Measurements from ENCODE around the gene HCFC2. TPM values are rescaled to one million over a fixed set of nuclear protein-coding genes. Genes with fewer than 3 reads are reported as not detected.

The HCFC2 gene
- total and polyA plus RNA-seq, 2 of the 4 experiments (the other 2 are of a cell fraction), result 12.0 to 34.2 TPM

DNA sequence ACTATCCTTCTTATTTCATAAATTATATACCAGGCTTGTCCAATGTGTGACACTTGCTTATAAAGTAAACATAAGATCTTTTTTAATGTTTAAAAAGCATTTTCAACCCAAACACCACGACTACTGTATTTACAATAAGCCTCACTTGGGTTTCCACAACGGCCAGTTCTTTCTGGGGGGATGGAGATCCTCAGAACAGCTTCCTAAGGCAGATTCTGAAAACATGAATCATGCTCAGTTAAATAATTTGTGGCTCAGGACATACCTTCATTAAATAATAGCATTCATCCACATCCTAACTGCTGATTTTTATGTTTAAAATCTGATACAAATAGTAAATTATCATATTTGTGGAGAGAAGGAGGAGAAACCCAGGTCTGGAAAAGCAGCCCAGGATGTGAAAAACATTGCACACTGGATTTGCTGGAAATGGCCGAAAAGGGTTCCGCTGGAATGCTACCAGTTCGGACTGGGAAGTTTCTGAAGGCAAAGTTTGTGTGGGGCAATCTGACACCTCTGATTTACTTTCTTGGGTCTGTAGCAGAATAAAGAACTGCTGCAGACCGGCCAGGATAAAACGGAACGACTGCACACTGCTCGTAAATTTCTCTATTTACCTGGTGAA is 14.9 kb upstream of the HCFC2 start:
- H2AK9ac ChIP-seq (replicated peaks; ENCODE audit: low read depth, low read length, poor library complexity), result peak overlapping the region; percentile 74
- peak overlapping the region; percentile 52 for H2AK5ac ChIP-seq (ENCODE audit: low read depth, low read length)
- 0 out of 2 replicates have a peak, but pooled peaks cover 2% of the 10 kb centered on the region for H3K36me3 ChIP-seq (ENCODE audit: control insufficient read depth, insufficient read depth, low read length)
- H3K79me1 ChIP-seq (ENCODE audit: low read depth in 1 of 2, low read length in 2 of 2), result peaks cover 16 to 28% of the 10 kb centered on the region in 2 experiments
- in situ Hi-C loops (cut with MboI; ENCODE audit: low sequenced_read_pairs) (no loop called here), intact Hi-C loops (cut with micrococcal nuclease) (loop anchor here (2.0 to 5.0 kb wide), 2 partner anchors 37 to 83 kb away; no protein-coding TSS in a partner anchor), dilution Hi-C loops (cut with HindIII; ENCODE audit: low sequenced_read_pairs, unreplicated experiment) (no loop called here)
- H3K9me1 ChIP-seq (ENCODE audit: insufficient read depth, low read length), result peaks cover 5% of the 10 kb centered on the region; the same call in 1 of the 2 replicates
- H3K23ac ChIP-seq (ENCODE audit: low read depth, low read length), result peak overlapping the region; percentile 77
- peak overlapping the region; percentile 47 for H3K4me3 ChIP-seq (ENCODE audit: insufficient read depth, low read depth, low read length)
- peak; percentile 70 for DNase-seq
- H2BK15ac ChIP-seq (ENCODE audit: low read depth, low read length), result peak overlapping the region; percentile 83
- H3K18ac ChIP-seq (ENCODE audit: low read depth, low read length), result peak overlapping the region; percentile 79
- ATAC-seq (ENCODE audit: low read depth), result peak; percentile 77
- peak overlapping the region; percentile 81 for H4K91ac ChIP-seq (ENCODE audit: insufficient read depth, low read depth, low read length)
- peak overlapping the region; percentile 86 for H3K9ac ChIP-seq (ENCODE audit: low read depth, low read length)
- H2BK20ac ChIP-seq (ENCODE audit: low read depth, low read length), result peak overlapping the region; percentile 44
- H4K5ac ChIP-seq (ENCODE audit: low read depth, low read length), result peak overlapping the region; percentile 13
- H2AFZ ChIP-seq (replicated peaks; ENCODE audit: low read length, poor library complexity), result peak overlapping the region; percentile 89
- peak overlapping the region; percentile 65 to 73 for H4K8ac ChIP-seq (ENCODE audit: low read depth in 2 of 2, low read length in 2 of 2)
- peak overlapping the region; percentile 94 for H2BK5ac ChIP-seq (ENCODE audit: low read depth, low read length, poor library complexity, severe bottlenecking)
- H2BK120ac ChIP-seq (ENCODE audit: low read depth, low read length), result peak overlapping the region; percentile 92
- TF ChIP-seq MAZ (IDR thresholded peaks at IDR 0.05; ENCODE audit: borderline replicate concordance, low read depth, low read length) (no peak), MXI1 (IDR thresholded peaks at IDR 0.05; ENCODE audit: borderline replicate concordance, low read depth, low read length) (no peak), SMC3 (IDR thresholded peaks at IDR 0.05; ENCODE audit: low read depth, low read length) (no peak), NFE2L2 (IDR thresholded peaks at IDR 0.05; ENCODE audit: low read depth, low read length) (no peak), POLR2A (IDR thresholded peaks at IDR 0.05; ENCODE audit: low read depth, low read length) (no peak), RFX5 (IDR thresholded peaks at IDR 0.05; ENCODE audit: low read depth, low read length) (no peak), RCOR1 (IDR thresholded peaks at IDR 0.05; ENCODE audit: insufficient replicate concordance, low read length) (no peak)
- TF ChIP-seq, protein P1, sequence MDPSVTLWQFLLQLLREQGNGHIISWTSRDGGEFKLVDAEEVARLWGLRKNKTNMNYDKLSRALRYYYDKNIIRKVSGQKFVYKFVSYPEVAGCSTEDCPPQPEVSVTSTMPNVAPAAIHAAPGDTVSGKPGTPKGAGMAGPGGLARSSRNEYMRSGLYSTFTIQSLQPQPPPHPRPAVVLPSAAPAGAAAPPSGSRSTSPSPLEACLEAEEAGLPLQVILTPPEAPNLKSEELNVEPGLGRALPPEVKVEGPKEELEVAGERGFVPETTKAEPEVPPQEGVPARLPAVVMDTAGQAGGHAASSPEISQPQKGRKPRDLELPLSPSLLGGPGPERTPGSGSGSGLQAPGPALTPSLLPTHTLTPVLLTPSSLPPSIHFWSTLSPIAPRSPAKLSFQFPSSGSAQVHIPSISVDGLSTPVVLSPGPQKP (IDR thresholded peaks at IDR 0.05; ENCODE audit: borderline replicate concordance, low read depth, low read length), result no peak
- TF ChIP-seq, protein P2, sequence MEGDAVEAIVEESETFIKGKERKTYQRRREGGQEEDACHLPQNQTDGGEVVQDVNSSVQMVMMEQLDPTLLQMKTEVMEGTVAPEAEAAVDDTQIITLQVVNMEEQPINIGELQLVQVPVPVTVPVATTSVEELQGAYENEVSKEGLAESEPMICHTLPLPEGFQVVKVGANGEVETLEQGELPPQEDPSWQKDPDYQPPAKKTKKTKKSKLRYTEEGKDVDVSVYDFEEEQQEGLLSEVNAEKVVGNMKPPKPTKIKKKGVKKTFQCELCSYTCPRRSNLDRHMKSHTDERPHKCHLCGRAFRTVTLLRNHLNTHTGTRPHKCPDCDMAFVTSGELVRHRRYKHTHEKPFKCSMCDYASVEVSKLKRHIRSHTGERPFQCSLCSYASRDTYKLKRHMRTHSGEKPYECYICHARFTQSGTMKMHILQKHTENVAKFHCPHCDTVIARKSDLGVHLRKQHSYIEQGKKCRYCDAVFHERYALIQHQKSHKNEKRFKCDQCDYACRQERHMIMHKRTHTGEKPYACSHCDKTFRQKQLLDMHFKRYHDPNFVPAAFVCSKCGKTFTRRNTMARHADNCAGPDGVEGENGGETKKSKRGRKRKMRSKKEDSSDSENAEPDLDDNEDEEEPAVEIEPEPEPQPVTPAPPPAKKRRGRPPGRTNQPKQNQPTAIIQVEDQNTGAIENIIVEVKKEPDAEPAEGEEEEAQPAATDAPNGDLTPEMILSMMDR (conservative IDR thresholded peaks at IDR 0.05; ENCODE audit: low read depth, low read length), result no peak
- 6% methylated on average over 3 of the region's 9 CpGs; no CpG with 5 or more reads in 1 of the 2 experiments for WGBS, 2 experiments (ENCODE audit: extremely low coverage in 2 of 2, insufficient read length in 1 of 2)
- H3K14ac ChIP-seq (replicated peaks; ENCODE audit: low read depth, low read length), result peak overlapping the region; percentile 87
- BruUV-seq (replicated peaks), result TSS peak; percentile 15
- H4K20me1 ChIP-seq (ENCODE audit: insufficient read depth, low read length), result 0 out of 2 replicates have a peak, but pooled peaks cover 3% of the 10 kb centered on the region
- no peaks in the 10 kb centered on the region for H3K9me3 ChIP-seq (ENCODE audit: control insufficient read depth, insufficient read depth, low read length)
- POLR2A ChIA-PET (ENCODE audit: unreplicated experiment), result no interaction called here
- H3K27me3 ChIP-seq (ENCODE audit: control insufficient read depth, insufficient read depth, low read length), result no peaks in the 10 kb centered on the region
- H3K4ac ChIP-seq (ENCODE audit: low read depth, low read length), result peak overlapping the region; percentile 84
- peak overlapping the region; percentile 98 for H3K56ac ChIP-seq (ENCODE audit: extremely low read depth, insufficient read depth, low read length)
- peak overlapping the region; percentile 95 for H3K27ac ChIP-seq (ENCODE audit: insufficient read depth, low read length)
- peaks cover 14% of the 10 kb centered on the region for H3K4me1 ChIP-seq (ENCODE audit: control insufficient read depth, insufficient read depth, low read length)
- peak overlapping the region; percentile 96 for H3K4me2 ChIP-seq (ENCODE audit: low read depth, low read length)
- CTCF ChIA-PET, result no interaction called here

Data from IMR-90 (cell line).